Heart right ventricle (tissue), 16 donors: ENCODE measurements around the gene SMIM44. TPM values are rescaled to one million over a fixed set of nuclear protein-coding genes. Genes with fewer than 3 reads are reported as not detected.

Experiments used
- ATAC-seq, 8 donors: fragments of 200-7000 bp; cut with Tn5 transposase; one replicate each; pipeline ENCODE4 v1.9.1; 2020; ENCODE audit warnings: mild to moderate bottlenecking in 8 of 8, moderate library complexity in 8 of 8, moderate number of reproducible peaks in 1 of 8
- DNase-seq, 2 donors: peaks; one replicate each; pipeline ENCODE4 v3.0.0-alpha.2; 2020
- H3K27ac ChIP-seq, 10 donors: fragments of 200-600 bp; sonication (generic) in 2 of 10; one replicate each; pipeline versions ENCODE4 v1.5.0 to v1.8.0; 2020 to 2022; ENCODE audit warnings: mild to moderate bottlenecking in 3 of 10
- H3K27me3 ChIP-seq, 7 donors: fragments of 200-600 bp; one replicate each; pipeline ENCODE4 v1.8.0; 2021 to 2022; ENCODE audit warnings: mild to moderate bottlenecking in 2 of 7
- H3K36me3 ChIP-seq, 9 donors: fragments of 200-600 bp; sonication (generic) in 1 of 9; one replicate each; pipeline versions ENCODE4 v1.5.0 to v1.8.0; 2020 to 2022; ENCODE audit warnings: mild to moderate bottlenecking in 2 of 9
- H3K4me1 ChIP-seq, 9 donors: fragments of 200-600 bp; sonication (generic) in 1 of 9; one replicate each; pipeline versions ENCODE4 v1.5.0 to v1.8.0; 2020 to 2022; ENCODE audit warnings: mild to moderate bottlenecking in 4 of 9
- H3K4me3 ChIP-seq, 10 donors: fragments of 200-600 bp; sonication (generic) in 2 of 10; one replicate each; pipeline versions ENCODE4 v1.5.0 to v1.8.0; 2020 to 2022; ENCODE audit warnings: mild to moderate bottlenecking in 7 of 10, moderate library complexity in 2 of 10
- H3K9me3 ChIP-seq, 11 donors: fragments of 200-600 bp in 10 of 11; sonication (generic) in 2 of 11; one replicate each; pipeline versions ENCODE4 v1.5.0 to v1.8.0; 2013 to 2022; ENCODE audit warnings: mild to moderate bottlenecking in 2 of 11, control low read depth in 1 of 11, moderate library complexity in 1 of 11
- WGBS, 2 donors: extraction: QIAGEN DNeasy Blood & Tissue Kit; methylation state at CpG; one replicate each; pipeline ENCODE4 v1.1.7; 2013; ENCODE audit warnings: inconsistent platforms in 1 of 2; 5-methylcytosine and 5-hydroxymethylcytosine counted together
- intact Hi-C, 10 donors: fragments of 100-400 bp; cut with DNase I; formaldehyde crosslinking; loops; one replicate each; pipeline versions ENCODE4 v1.11.1 to v1.14.2; 2022
- polyA plus RNA-seq, 2 donors: library from polyadenylated mRNA; stranded (reverse); fragments of 200-250 nt; gene quantifications; one replicate each; pipeline ENCODE4 v1.2.3, GENCODE V29; 2013
- total RNA-seq, 10 donors: library from RNA; stranded (reverse); fragmentation: NEBNext Ultra II Directional in 3 of 10; extraction: Animal tissue kit (Norgen Biotek cat#: 25700) in 3 of 10; gene quantifications; one replicate each; pipeline versions ENCODE4 v1.2.1 to v1.2.4, GENCODE V29; 2021 to 2023
- TF ChIP-seq, protein P1 (sequence below), 9 donors: fragments of 200-600 bp; sonication (generic) in 2 of 9; IDR thresholded peaks; one replicate each; pipeline versions ENCODE4 v1.5.0 to v1.8.0; 2021 to 2022; ENCODE audit warnings: antibody characterized with exemption in 9 of 9, mild to moderate bottlenecking in 5 of 9, moderate library complexity in 1 of 9
- donor health status: Arrhythmogenic right ventricular cardiomyopathy.
- donor health status: ischemic (EF 13 %, LVEDD 7.1; RV severe dilation, severe dysfunction).
- donor health status: healthy with polysubstance abuse.
- donor health status: DM: no; HTN: yes; CAD: no.
- donor health status: DM: no; HTN: no; CAD: no.
- donor health status: ischemic (EF 25% LVEDD 6.9; RV normal size, moderate dysfunction).
- donor health status: ischemic (EF 25% LVEDD 5.7; RV mildly dilated, moderate dysfunction).
- donor health status: healthy.
- donor health status: DM: yes; HTN: yes; CAD: no.
- donor health status: Ischemic cardiomyopathy.
- donor health status: ischemic (EF 35%, LVEDD 5.7; RV mildly dilated, moderate dysfunction).
- donor health status: nonischemic (EF 11% LVEDD 7.7; RV severe dilation, severe dysfunction).
- donor health status: DM: yes; HTN: yes; CAD: no.
- donor health status: PGD.
- donor health status: ischemic (EF 29% LVEDD 5.4; RV normal size, mild dysfunction).
- donor health status: nonischemic (EF 23%, LVEDD 6.1; RV moderate dilation, normal function).

The SMIM44 gene
- total and polyA plus RNA-seq, 12 donors: not detected

DNA sequence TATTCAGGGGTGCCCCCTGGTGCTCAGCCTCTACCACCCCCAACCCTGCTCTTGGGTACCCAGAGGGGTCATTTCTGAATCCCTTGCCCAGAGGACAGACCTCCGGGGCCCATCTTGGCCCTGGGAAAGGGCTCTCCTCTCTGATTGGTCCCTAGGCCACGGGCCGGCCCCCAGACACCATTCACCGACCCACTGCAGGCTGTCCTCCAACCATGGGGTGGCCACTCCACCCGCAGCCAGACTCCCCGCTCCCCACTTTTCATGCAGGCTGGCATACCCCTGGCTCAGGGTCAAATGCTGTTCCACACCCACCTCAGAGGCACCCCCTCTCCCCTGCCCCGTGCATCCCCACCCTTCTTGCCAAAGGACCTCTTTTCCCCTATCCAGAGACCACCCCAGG, 17.7 kb downstream of the SMIM44 start:
- 70 to 80% methylated on average over 7 of the region's 7 CpGs for WGBS, 2 donors
- intact Hi-C loops: loop anchor here in 1 of 10 donors (5.0 kb wide), 1 partner anchor 33 kb away; no protein-coding TSS in a partner anchor
- peaks cover 0 to 62% (median 17%) of the 10 kb centered on the region in 9 donors for H3K4me1 ChIP-seq

DNA sequence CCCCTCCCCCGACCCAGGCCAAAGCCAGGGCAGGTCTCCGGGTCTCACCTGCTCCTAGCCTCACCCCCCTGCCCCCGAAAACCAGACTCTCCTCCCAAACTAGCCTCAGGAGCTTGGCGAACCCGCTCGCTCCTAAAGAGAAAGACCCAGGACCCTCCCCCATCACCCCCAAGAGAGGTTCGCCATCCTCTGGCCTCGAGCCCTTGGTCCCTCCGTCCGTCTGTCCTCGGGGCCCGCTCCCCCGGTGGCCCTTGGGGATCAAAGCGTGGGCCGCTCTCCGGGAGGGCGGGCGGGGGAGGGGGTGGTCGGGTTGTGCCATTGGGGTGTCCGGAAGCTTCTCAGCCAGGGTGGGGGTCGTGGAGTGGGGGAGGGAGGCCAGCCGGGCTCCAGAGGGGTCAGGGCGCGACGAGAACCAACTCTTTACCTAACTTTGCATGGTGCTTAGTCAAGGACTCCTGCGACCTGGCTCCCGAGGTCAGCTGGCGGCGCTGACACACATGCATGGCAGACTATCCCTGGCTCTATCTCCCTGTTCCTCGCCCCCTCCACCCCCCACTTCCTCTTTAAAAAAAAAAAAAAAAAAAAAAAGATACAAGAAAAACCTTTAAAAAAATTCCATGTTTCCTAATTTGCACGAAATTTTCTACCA, 18.5 kb downstream of the SMIM44 start:
- intact Hi-C loops: loop anchor here in 1 of 10 donors (5.0 kb wide), 1 partner anchor 32 kb away; no protein-coding TSS in a partner anchor
- peaks cover 6 to 68% (median 21%) of the 10 kb centered on the region in 9 donors for H3K4me1 ChIP-seq
- no peaks in the 10 kb centered on the region for H3K9me3 ChIP-seq
- TF ChIP-seq, protein P1, sequence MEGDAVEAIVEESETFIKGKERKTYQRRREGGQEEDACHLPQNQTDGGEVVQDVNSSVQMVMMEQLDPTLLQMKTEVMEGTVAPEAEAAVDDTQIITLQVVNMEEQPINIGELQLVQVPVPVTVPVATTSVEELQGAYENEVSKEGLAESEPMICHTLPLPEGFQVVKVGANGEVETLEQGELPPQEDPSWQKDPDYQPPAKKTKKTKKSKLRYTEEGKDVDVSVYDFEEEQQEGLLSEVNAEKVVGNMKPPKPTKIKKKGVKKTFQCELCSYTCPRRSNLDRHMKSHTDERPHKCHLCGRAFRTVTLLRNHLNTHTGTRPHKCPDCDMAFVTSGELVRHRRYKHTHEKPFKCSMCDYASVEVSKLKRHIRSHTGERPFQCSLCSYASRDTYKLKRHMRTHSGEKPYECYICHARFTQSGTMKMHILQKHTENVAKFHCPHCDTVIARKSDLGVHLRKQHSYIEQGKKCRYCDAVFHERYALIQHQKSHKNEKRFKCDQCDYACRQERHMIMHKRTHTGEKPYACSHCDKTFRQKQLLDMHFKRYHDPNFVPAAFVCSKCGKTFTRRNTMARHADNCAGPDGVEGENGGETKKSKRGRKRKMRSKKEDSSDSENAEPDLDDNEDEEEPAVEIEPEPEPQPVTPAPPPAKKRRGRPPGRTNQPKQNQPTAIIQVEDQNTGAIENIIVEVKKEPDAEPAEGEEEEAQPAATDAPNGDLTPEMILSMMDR (IDR thresholded peaks at IDR 0.05): no peak
- no peak overlapping the region for H3K4me3 ChIP-seq
- ATAC-seq (no peak), DNase-seq (no peak)
- H3K27ac ChIP-seq: peak overlapping the region in 2 of 10 donors; percentile 35 to 56
- H3K36me3 ChIP-seq: peaks cover 0 to 43% (median 14%) of the 10 kb centered on the region in 9 donors
- 77 to 78% methylated on average over 28 to 31 of the region's 31 CpGs for WGBS, 2 donors
- H3K27me3 ChIP-seq: no peaks in the 10 kb centered on the region

More for the DNA sequence above, 17.7 kb downstream of the SMIM44 start:
- Histone ChIP-seq H3K36me3 (peaks cover 0 to 39% (median 14%) of the 10 kb centered on the region in 9 donors), H3K4me3 (no peak overlapping the region), H3K9me3 (no peaks in the 10 kb centered on the region), H3K27me3 (no peaks in the 10 kb centered on the region), H3K27ac (peak overlapping the region in 5 of 10 donors; percentile 7 to 70 (median 54))
- DNase-seq (no peak), ATAC-seq (peak in 1 of 8 donors; percentile 3)
- TF ChIP-seq, protein P1 (IDR thresholded peaks at IDR 0.05): no peak

DNA sequence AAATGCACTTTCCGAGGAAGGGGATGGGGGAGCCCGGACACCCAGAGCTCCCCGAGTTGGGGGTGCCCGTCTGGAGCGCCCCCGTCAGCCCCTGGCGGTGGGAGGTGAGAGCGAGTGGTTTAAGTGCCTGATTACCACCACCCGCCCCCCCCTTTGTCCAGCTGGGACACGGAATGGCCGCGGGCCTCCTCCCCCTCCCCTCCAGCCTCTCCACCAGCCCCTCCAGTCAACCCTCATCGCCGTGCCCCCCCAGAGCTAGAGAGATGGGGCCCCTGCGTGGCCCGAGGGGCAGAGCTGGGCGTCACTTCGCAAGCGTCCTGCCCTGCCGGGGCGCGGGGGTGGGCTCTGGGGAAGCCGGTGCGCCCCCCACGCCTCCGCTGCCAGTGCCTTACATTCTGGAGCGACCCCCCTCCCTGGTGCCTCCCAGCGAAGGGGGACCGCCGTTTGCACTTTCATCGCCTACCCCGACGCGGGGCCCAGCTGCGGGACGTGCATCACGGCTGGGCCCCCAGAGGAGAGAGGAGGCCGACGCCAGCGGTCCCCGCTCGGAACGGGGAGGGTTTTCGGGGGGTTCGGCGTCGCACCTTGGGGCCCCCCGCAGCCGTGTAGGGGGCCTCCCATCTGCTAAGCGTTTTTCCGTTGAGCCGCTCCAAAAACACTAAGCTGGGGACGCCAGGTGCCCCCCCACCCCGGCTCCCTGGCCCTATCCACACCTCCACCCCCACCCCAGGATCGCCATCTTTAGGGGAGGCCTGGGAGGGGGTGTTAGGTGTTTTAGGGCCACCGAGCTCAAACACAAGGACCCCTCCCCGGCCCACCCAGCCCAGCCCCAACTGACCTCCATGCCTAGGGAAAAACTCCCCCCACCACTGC, 19.3 kb downstream of the SMIM44 start:
- H3K27ac ChIP-seq: peak overlapping the region in 3 of 10 donors; percentile 9 to 56 (median 35)
- 79 to 82% methylated on average over 56 to 57 of the region's 57 CpGs for WGBS, 2 donors

More for the DNA sequence above, 19.3 kb downstream of the SMIM44 start:
- DNase-seq (no peak), ATAC-seq (no peak)
- Histone ChIP-seq H3K4me1 (peaks cover 12 to 70% (median 28%) of the 10 kb centered on the region in 9 donors), H3K36me3 (peaks cover 0 to 44% (median 14%) of the 10 kb centered on the region in 9 donors), H3K27me3 (no peaks in the 10 kb centered on the region), H3K9me3 (no peaks in the 10 kb centered on the region), H3K4me3 (no peak overlapping the region)
- intact Hi-C loops: no loop called here
- TF ChIP-seq, protein P1 (IDR thresholded peaks at IDR 0.05): no peak
